DMS114 treated with DMSO at 0.1 percent for 48 hours (cell line): ENCODE data around the gene MYPN.
"Not testable (repeated sequence)": the region's sequence is repeated elsewhere in the genome, so short reads cannot be mapped to it uniquely, and the experiment has no call there.

ENCODE experiments used
- DNase-seq: peaks from one replicate; lab custom pipeline; 2025; ENCODE audit not compliant: unreplicated experiment; lab: John Stamatoyannopoulos, UW

MYPN gene

GRCh38 chr10:68171539-68172080, 62.3 kb downstream of the MYPN start:
- no peak for DNase-seq

GRCh38 chr10:68172324-68172723, 63.0 kb downstream of the MYPN start:
- DNase-seq: no peak

GRCh38 chr10:68175949-68176348, 66.7 kb downstream of the MYPN start:
- no peak for DNase-seq

- DNase-seq: no peak
These were observed 67.5 kb downstream of the MYPN start for GRCh38 chr10:68176797-68177196.

- DNase-seq: no peak
These were observed 69.3 kb downstream of the MYPN start for GRCh38 chr10:68178592-68178991.

GRCh38 chr10:68179016-68179415, 69.7 kb downstream of the MYPN start:
- DNase-seq: no peak

GRCh38 chr10:68180490-68180889, 71.2 kb downstream of the MYPN start:
- DNase-seq: no peak

- no peak for DNase-seq
These were observed 75.3 kb downstream of the MYPN start for GRCh38 chr10:68184546-68184945.

GRCh38 chr10:68185085-68185484, 75.8 kb downstream of the MYPN start:
- no peak for DNase-seq

- DNase-seq: no peak
These were observed 79.5 kb downstream of the MYPN start for GRCh38 chr10:68188835-68189234.

- no peak for DNase-seq
These were observed 82.8 kb downstream of the MYPN start for GRCh38 chr10:68192113-68192512.

GRCh38 chr10:68194290-68194689, 85.0 kb downstream of the MYPN start:
- DNase-seq: no peak

- not testable (repeated sequence) for DNase-seq
These were observed 86.5 kb downstream of the MYPN start for GRCh38 chr10:68195776-68196175.

- no peak for DNase-seq
These were observed 87.4 kb downstream of the MYPN start for GRCh38 chr10:68196701-68197100.

GRCh38 chr10:68202960-68203353, 93.7 kb downstream of the MYPN start:
- no peak for DNase-seq

GRCh38 chr10:68208424-68209042, 99.2 kb downstream of the MYPN start:
- peak; percentile 85 for DNase-seq

GRCh38 chr10:68211669-68212068, 102.4 kb downstream of the MYPN start:
- no peak for DNase-seq

- DNase-seq: peak; percentile 38
These were observed 103.5 kb downstream of the MYPN start for GRCh38 chr10:68212721-68213352.

GRCh38 chr10:68218786-68219185, 109.5 kb downstream of the MYPN start:
- DNase-seq: no peak

GRCh38 chr10:68221196-68221595, 111.9 kb downstream of the MYPN start:
- DNase-seq: no peak

- no peak for DNase-seq
These were observed 113.1 kb downstream of the MYPN start for GRCh38 chr10:68222391-68222790.

- DNase-seq: peak; percentile 10
These were observed 114.4 kb downstream of the MYPN start for GRCh38 chr10:68223535-68224165.
